ENCODE results near the gene PPFIBP1. TPM values are rescaled to one million over a fixed set of nuclear protein-coding genes. Genes with fewer than 3 reads are reported as not detected.

Gene PPFIBP1
- total RNA-seq, 1 donor from 2014 or later: 102 TPM

DNA sequence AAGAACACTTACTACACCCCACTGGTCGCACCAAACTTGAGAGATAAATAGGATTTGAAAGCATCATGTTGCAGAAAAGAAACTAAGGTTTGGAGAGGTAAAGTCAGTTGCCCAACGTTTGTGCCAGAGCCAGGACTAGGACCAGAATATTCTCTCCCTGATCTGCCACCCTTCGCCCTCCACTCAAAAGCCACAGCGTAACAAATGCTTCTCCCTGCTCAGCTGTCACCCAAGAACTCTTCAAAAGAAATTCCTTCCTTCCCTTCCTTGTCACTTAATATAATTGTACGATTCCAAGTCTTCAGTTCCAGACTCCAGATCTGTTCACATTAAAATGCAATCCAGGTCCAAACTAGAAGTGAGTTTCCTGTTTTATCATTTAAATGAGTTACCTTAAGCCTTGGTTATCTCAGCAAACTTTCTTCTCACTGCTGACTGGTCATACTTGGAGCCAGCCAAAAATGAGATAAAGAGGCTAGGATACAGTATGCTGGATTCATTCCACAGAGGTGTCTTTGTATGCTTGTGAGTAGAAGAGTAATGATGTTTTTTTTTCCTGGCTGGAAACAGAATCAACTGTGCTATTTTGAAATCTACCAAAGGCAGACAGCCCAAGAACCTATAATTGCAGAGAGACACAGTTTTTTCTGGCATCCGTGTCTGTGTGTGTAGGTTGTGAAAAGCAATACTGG is 12.8 kb upstream of the PPFIBP1 start:
- Mint-ChIP-seq H3K27me3 (ENCODE audit: low read depth) (no peaks in the 10 kb centered on the region), H3K4me3 (peak overlapping the region; percentile 3), H3K27ac (peak overlapping the region; percentile 94), H3K9me3 (peaks cover 4% of the 10 kb centered on the region), H3K36me3 (no peaks in the 10 kb centered on the region), H3K4me1 (peaks cover 43% of the 10 kb centered on the region)
- DNase-seq (ENCODE audit: low spot score in 2 of 2, unreplicated experiment in 2 of 2): no peak
- TF ChIP-seq CTCF (IDR thresholded peaks at IDR 0.05; ENCODE audit: unreplicated experiment): no peak

DNA sequence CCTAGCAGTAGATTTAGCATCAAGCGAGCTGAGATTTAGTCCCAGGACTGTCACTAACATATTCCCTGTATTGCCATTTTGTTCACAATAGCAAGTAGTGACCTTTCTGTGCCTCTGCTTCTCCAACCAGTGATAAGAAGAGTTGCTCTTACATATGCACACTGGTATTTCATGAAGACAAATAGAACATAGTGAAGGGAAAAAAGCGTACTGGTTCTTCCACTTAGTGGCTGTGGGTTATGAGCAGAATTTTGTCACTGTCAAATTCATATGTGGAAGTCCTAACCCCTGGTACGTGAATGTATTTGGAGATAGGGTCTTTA is 12.3 kb upstream of the PPFIBP1 start:
- peak overlapping the region; percentile 94 for H3K27ac Mint-ChIP-seq
- no peaks in the 10 kb centered on the region for H3K27me3 Mint-ChIP-seq (ENCODE audit: low read depth)
- no peak overlapping the region for H3K4me3 Mint-ChIP-seq
- no peak for TF ChIP-seq CTCF (IDR thresholded peaks at IDR 0.05; ENCODE audit: unreplicated experiment)
- H3K9me3 Mint-ChIP-seq: peaks cover 3% of the 10 kb centered on the region
- no peaks in the 10 kb centered on the region for H3K36me3 Mint-ChIP-seq
- peaks cover 48% of the 10 kb centered on the region for H3K4me1 Mint-ChIP-seq
- DNase-seq (ENCODE audit: low spot score in 2 of 2, unreplicated experiment in 2 of 2): no peak

DNA sequence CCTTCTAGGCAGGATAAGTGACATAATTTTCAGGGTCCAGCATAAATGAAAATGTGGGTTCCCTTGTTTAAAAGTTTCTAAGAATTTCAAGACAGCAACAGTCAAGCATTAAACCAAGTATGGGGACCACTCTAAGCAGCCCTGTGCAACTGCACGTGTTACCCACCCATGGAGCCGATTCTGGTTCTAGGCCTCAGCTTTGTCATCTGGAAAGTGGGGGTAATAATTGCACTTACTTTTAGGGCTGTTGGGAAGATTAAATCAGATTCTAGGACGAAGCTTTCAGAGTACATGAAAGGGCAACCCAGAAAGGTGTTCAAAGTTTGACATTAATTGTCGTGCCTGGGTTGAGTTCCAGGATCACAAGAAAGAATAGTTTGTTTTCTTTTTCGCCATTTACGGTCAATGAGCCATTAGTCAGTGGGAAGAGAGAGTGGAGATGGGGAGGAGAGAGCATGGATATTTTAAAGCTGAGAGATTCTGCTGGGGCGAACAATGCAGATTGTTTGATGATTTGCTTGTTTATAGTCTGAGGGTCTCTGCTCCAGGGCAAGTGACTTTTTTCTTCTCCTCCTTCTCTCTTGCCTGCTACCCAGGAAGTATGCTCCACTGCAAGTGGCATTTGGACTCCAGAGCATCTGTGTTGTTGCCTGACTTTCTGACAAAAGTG is 10.7 kb upstream of the PPFIBP1 start:
- no peak for DNase-seq (ENCODE audit: low spot score in 2 of 2, unreplicated experiment in 2 of 2)
- TF ChIP-seq CTCF (IDR thresholded peaks at IDR 0.05; ENCODE audit: unreplicated experiment): no peak
- Mint-ChIP-seq H3K36me3 (no peaks in the 10 kb centered on the region), H3K4me3 (no peak overlapping the region), H3K27me3 (ENCODE audit: low read depth) (no peaks in the 10 kb centered on the region), H3K4me1 (peaks cover 62% of the 10 kb centered on the region), H3K27ac (peak overlapping the region; percentile 90), H3K9me3 (no peaks in the 10 kb centered on the region)

DNA sequence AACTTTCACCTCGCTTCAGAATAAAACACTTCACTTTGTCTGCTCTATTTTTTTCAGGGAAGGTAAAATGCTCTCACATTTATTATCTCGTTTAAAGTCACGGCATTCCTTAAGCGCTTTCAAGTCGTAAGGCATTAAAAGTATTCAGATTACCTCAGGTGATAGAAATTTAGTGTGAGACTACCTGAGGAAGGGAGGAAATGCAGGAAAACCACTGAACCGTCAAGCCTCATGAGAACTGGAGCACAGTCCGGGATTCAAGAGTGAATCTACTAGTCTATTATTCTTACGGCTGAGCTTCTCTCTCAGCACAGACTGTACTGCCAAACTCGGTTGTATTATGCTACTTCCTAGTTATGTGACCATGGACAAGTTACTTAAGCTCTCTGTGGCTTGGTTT is 8.3 kb upstream of the PPFIBP1 start:
- Mint-ChIP-seq H3K4me3 (no peak overlapping the region), H3K27ac (peak overlapping the region; percentile 97), H3K27me3 (ENCODE audit: low read depth) (no peaks in the 10 kb centered on the region), H3K9me3 (no peaks in the 10 kb centered on the region), H3K4me1 (peaks cover 70% of the 10 kb centered on the region), H3K36me3 (no peaks in the 10 kb centered on the region)
- DNase-seq (ENCODE audit: low spot score in 2 of 2, unreplicated experiment in 2 of 2): no peak
- TF ChIP-seq CTCF (IDR thresholded peaks at IDR 0.05; ENCODE audit: unreplicated experiment): no peak

- Mint-ChIP-seq H3K36me3 (no peaks in the 10 kb centered on the region), H3K4me3 (no peak overlapping the region), H3K4me1 (peaks cover 71% of the 10 kb centered on the region), H3K27ac (peak overlapping the region; percentile 91), H3K9me3 (no peaks in the 10 kb centered on the region), H3K27me3 (ENCODE audit: low read depth) (no peaks in the 10 kb centered on the region)
- TF ChIP-seq CTCF (IDR thresholded peaks at IDR 0.05; ENCODE audit: unreplicated experiment): no peak
- DNase-seq (ENCODE audit: low spot score in 2 of 2, unreplicated experiment in 2 of 2): no peak
Measured at GRCh38 chr12:27516625-27517024, 7.4 kb upstream of the PPFIBP1 start.
